ENCODE results near the gene ZNF581.

The ZNF581 gene

GRCh38 chr19:55676889-55677505 is 33.5 kb downstream of the ZNF581 start:
- no peak for DNase-seq (ENCODE audit: low read depth, low spot score)
- POLR2A ChIA-PET: no interaction called here
- no peak overlapping the region; the same call in 1 of the 2 replicates for H3K4me3 ChIP-seq (ENCODE audit: low read depth, low read length)
- CTCF ChIA-PET: interaction anchor here (0.8 to 1.0 kb wide), 3 partner anchors 8 to 23 kb away, joined by 3 to 4 read pairs (median 3); no protein-coding TSS in a partner anchor
- TF ChIP-seq CTCF (IDR thresholded peaks at IDR 0.05; ENCODE audit: insufficient read depth, low read length, missing control alignments): no peak

GRCh38 chr19:55677572-55678028 is 34.2 kb downstream of the ZNF581 start:
- H3K4me3 ChIP-seq (ENCODE audit: low read depth, low read length): no peak overlapping the region
- no peak for DNase-seq (ENCODE audit: low read depth, low spot score)
- CTCF ChIA-PET: no interaction called here

GRCh38 chr19:55678121-55678671 is 34.7 kb downstream of the ZNF581 start:
- ChIA-PET POLR2A (no interaction called here), CTCF (no interaction called here)
- H3K4me3 ChIP-seq (ENCODE audit: low read depth, low read length): no peak overlapping the region
- DNase-seq (ENCODE audit: low read depth, low spot score): no peak
- TF ChIP-seq CTCF (IDR thresholded peaks at IDR 0.05; ENCODE audit: insufficient read depth, low read length, missing control alignments): no peak

More at GRCh38 chr19:55677572-55678028, 34.2 kb downstream of the ZNF581 start:
- TF ChIP-seq CTCF (IDR thresholded peaks at IDR 0.05; ENCODE audit: insufficient read depth, low read length, missing control alignments): no peak
- POLR2A ChIA-PET: no interaction called here

GRCh38 chr19:55679343-55680257 is 36.2 kb downstream of the ZNF581 start:
- no peak overlapping the region for H3K4me3 ChIP-seq (ENCODE audit: low read depth, low read length)
- no peak for DNase-seq (ENCODE audit: low read depth, low spot score)
- ChIA-PET CTCF (no interaction called here), POLR2A (no interaction called here)
- TF ChIP-seq CTCF (IDR thresholded peaks at IDR 0.05; ENCODE audit: insufficient read depth, low read length, missing control alignments): no peak

- POLR2A ChIA-PET: no interaction called here
- DNase-seq (ENCODE audit: low read depth, low spot score): no peak
Observed at GRCh38 chr19:55680339-55681130, 37.1 kb downstream of the ZNF581 start.

More at GRCh38 chr19:55680339-55681130, 37.1 kb downstream of the ZNF581 start:
- TF ChIP-seq CTCF (IDR thresholded peaks at IDR 0.05; ENCODE audit: insufficient read depth, low read length, missing control alignments): no peak
- H3K4me3 ChIP-seq (ENCODE audit: low read depth, low read length): no peak overlapping the region
- CTCF ChIA-PET: no interaction called here
